ENCODE data around the gene SND1.

SND1 gene

DNA sequence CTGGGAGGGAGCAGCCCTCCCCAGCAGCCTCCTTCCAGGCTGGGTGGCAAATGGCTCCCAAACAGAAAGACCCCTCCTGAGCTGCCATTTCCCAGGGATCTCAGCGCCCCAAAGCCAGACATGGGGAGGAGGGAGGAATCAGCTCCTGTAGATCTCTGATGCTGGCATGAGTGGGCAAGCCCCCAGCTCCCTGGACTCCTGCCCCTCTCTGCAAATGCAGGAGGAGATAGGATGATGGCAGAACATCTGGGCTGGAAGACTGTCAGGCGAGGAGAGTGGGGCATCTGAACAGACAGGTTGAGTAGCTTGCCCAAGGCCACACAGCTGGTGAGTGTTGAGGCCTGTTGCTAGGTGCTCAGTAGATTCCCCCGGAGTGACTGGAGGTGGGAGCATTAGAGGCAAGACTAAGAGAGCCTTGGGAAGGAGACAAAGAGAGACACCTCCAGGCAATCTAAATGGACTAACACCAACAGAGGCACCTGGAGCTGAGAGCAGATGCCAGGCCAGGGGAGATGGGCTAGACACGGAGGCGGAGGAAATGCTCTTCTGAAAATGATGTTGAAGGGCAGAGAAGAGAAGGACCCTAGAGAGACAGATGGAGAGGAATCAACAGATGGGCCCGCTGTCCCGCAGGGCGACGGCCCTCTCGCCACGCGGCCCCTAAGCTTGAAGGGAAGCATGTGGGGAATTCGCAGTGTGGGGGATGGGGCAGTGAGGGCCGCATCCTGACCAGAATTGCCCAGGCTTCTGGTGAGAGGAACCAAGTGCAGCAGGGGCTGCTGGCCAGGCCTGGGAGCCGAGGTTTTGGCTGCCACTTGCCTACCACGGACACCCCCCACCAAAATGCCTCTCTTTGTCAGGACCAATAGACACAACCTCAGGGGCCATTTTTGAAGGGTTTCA, 464.1 kb downstream of the SND1 start:
- Histone ChIP-seq H3K79me2 (ENCODE audit: control insufficient read depth, low read length) (no peaks in the 10 kb centered on the region), H3K4me3 (ENCODE audit: low read length) (no peak overlapping the region), H3K9me2 (replicated peaks; ENCODE audit: control insufficient read depth, low read length) (no peaks in the 10 kb centered on the region), H3K4me1 (ENCODE audit: control insufficient read depth, low read length) (peaks cover 69% of the 10 kb centered on the region), H3K27me3 (ENCODE audit: control insufficient read depth, low read length) (no peaks in the 10 kb centered on the region), H3K9me3 (ENCODE audit: control insufficient read depth, insufficient read depth, low read length) (no peaks in the 10 kb centered on the region), H3F3A (ENCODE audit: control insufficient read depth, insufficient read depth) (peaks cover 30% of the 10 kb centered on the region), H3K27ac (ENCODE audit: low read depth, low read length) (no peak overlapping the region), H4K20me1 (ENCODE audit: control insufficient read depth, insufficient read depth, low read depth, low read length) (no peaks in the 10 kb centered on the region), H3K36me3 (ENCODE audit: control insufficient read depth, low read length) (no peaks in the 10 kb centered on the region), H3K4me2 (ENCODE audit: low read length) (no peak overlapping the region)
- TF ChIP-seq CTCF (IDR thresholded peaks at IDR 0.05; ENCODE audit: low read depth, low read length, poor library complexity, severe bottlenecking) (no peak), EZH2phosphoT487 (IDR thresholded peaks at IDR 0.05; ENCODE audit: borderline replicate concordance, low read length) (no peak)

DNA sequence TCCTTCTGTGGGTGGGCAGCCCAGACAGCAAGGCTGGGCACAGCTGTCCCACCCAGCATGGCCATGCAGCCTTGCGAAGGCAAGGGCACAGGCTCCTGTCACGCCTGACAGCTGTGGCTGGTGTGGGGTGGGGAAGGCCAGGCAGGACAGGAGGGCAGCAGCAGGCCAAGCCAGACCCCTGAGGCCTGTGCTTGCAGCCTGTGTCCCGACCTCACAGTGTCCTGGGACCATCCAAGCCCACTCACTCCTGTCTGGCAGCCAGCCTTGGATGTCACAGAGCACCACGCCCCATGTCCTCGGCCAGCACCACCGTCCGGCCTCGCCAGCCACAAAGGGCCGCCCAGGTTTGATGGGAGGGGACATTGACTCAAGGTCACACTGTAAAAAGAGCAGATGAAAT, 464.7 kb downstream of the SND1 start:
- Histone ChIP-seq H3K79me2 (ENCODE audit: control insufficient read depth, low read length) (no peaks in the 10 kb centered on the region), H3K9me3 (ENCODE audit: control insufficient read depth, insufficient read depth, low read length) (no peaks in the 10 kb centered on the region), H3K9me2 (replicated peaks; ENCODE audit: control insufficient read depth, low read length) (no peaks in the 10 kb centered on the region), H3K27ac (ENCODE audit: low read depth, low read length) (no peak overlapping the region), H3K27me3 (ENCODE audit: control insufficient read depth, low read length) (no peaks in the 10 kb centered on the region), H4K20me1 (ENCODE audit: control insufficient read depth, insufficient read depth, low read depth, low read length) (no peaks in the 10 kb centered on the region), H3K4me1 (ENCODE audit: control insufficient read depth, low read length) (peaks cover 62% of the 10 kb centered on the region), H3F3A (ENCODE audit: control insufficient read depth, insufficient read depth) (peaks cover 24% of the 10 kb centered on the region), H3K4me2 (ENCODE audit: low read length) (peak overlapping the region; percentile 77; the same call in 1 of the 2 replicates), H3K36me3 (ENCODE audit: control insufficient read depth, low read length) (no peaks in the 10 kb centered on the region), H3K4me3 (ENCODE audit: low read length) (no peak overlapping the region)
- TF ChIP-seq EZH2phosphoT487 (IDR thresholded peaks at IDR 0.05; ENCODE audit: borderline replicate concordance, low read length) (no peak), CTCF (IDR thresholded peaks at IDR 0.05; ENCODE audit: low read depth, low read length, poor library complexity, severe bottlenecking) (no peak)

DNA sequence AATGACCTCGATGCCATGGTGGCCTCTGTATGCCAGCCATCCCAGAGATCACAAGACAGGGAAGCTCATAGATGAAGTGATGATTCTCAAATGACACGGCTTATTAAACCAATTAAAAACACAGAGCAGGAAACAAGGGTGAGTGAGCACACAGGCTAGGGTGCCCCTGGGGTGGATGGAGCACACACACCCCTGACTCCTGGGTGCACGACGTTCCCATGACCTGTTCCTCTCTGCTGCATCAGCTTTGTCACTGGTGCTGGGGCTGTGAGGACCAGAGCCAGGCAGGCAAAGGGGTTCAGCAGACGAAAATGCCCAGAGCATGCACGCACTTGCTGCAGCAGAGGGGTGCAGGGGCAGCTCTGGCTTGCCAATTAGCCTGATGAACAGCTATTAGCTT, 465.7 kb downstream of the SND1 start:
- Histone ChIP-seq H3F3A (ENCODE audit: control insufficient read depth, insufficient read depth) (peaks cover 15% of the 10 kb centered on the region), H3K36me3 (ENCODE audit: control insufficient read depth, low read length) (no peaks in the 10 kb centered on the region), H3K79me2 (ENCODE audit: control insufficient read depth, low read length) (no peaks in the 10 kb centered on the region), H3K27me3 (ENCODE audit: control insufficient read depth, low read length) (no peaks in the 10 kb centered on the region), H3K27ac (ENCODE audit: low read depth, low read length) (peak overlapping the region; percentile 53), H3K4me1 (ENCODE audit: control insufficient read depth, low read length) (peaks cover 55% of the 10 kb centered on the region), H3K4me3 (ENCODE audit: low read length) (peak overlapping the region; percentile 58), H4K20me1 (ENCODE audit: control insufficient read depth, insufficient read depth, low read depth, low read length) (no peaks in the 10 kb centered on the region), H3K4me2 (ENCODE audit: low read length) (peak overlapping the region; percentile 77), H3K9me2 (replicated peaks; ENCODE audit: control insufficient read depth, low read length) (no peaks in the 10 kb centered on the region), H3K9me3 (ENCODE audit: control insufficient read depth, insufficient read depth, low read length) (no peaks in the 10 kb centered on the region)
- TF ChIP-seq EZH2phosphoT487 (IDR thresholded peaks at IDR 0.05; ENCODE audit: borderline replicate concordance, low read length), result no peak
- TF ChIP-seq CTCF (IDR thresholded peaks at IDR 0.05; ENCODE audit: low read depth, low read length, poor library complexity, severe bottlenecking), result no peak
